Spleen (tissue), 7 donors: Measurements from ENCODE around the gene TPSD1.
"Not testable (repeated sequence)": the region's sequence is repeated elsewhere in the genome, so short reads cannot be mapped to it uniquely, and the experiment has no call there.

Experiments used
- CTCF ChIP-seq, 11 experiments: fragments of 200-600 bp in 7 of 11; fragments of 450-650 bp in 4 of 11; sonication (generic) in 4 of 11; IDR thresholded peaks in 8 of 11; conservative IDR thresholded peaks in 3 of 11; 1 replicate in 7 of 11; 2 replicates in 4 of 11; pipeline versions ENCODE4 v1.4.0 to v1.8.0; 2016 to 2021; ENCODE audit warnings: antibody characterized with exemption in 11 of 11, inconsistent platforms in 4 of 11, mild to moderate bottlenecking in 1 of 11
- POLR2AphosphoS5 ChIP-seq, 3 donors: sonication (generic); formaldehyde crosslinking; IDR thresholded peaks; one replicate each; pipeline ENCODE4 v1.5.1; 2017; ENCODE audit warnings: antibody characterized with exemption in 3 of 3
- donor health status: DM: no; HTN: no; CAD: no; lungs with moderate emphysema.
- donor health status: DM: no; HTN: no; CAD: no.
- donor health status: DM: no; HTN: no; CAD: no.

- not testable (repeated sequence) for TF ChIP-seq POLR2AphosphoS5 (IDR thresholded peaks at IDR 0.05); CTCF (IDR thresholded peaks at IDR 0.05 in 8 of 11, conservative IDR thresholded peaks at IDR 0.05 in 3 of 11)
Measured at GRCh38 chr16:1230471-1231212, 25.2 kb upstream of the TPSD1 start.
